Cardiac fibroblast (primary cell): Measurements from ENCODE around the gene PCDH9.

ENCODE experiments used
- DNase-seq, 2 donors: peaks; one replicate each; pipeline versions ENCODE4 v3.0.0 to v3.0.0-alpha.2; 2010; ENCODE audit warnings: low read depth in 2 of 2
- H3K4me3 ChIP-seq, 2 donors: replicated peaks in 1 of 2; 1 replicate in 1 of 2; 2 replicates in 1 of 2; pipeline ENCODE4 v1.5.1; 2011; ENCODE audit warnings: low read depth in 2 of 2, low read length in 2 of 2, mild to moderate bottlenecking in 2 of 2, moderate library complexity in 1 of 2
- CTCF ChIP-seq: IDR thresholded peaks from one replicate; pipeline ENCODE4 v1.5.1; 2011; ENCODE audit warnings: low read depth, mild to moderate bottlenecking, low read length, inconsistent platforms

PCDH9 gene

GRCh38 chr13:66520511-66521355 lies 709.4 kb downstream of the PCDH9 start:
- no peak for TF ChIP-seq CTCF
- peak in 1 of 2 donors; percentile 4 for DNase-seq

GRCh38 chr13:66519259-66519658 lies 710.9 kb downstream of the PCDH9 start:
- DNase-seq: no peak
- TF ChIP-seq CTCF: no peak
- no peak overlapping the region for H3K4me3 ChIP-seq

More at GRCh38 chr13:66520511-66521355, 709.4 kb downstream of the PCDH9 start:
- H3K4me3 ChIP-seq: no peak overlapping the region

- no peak overlapping the region for H3K4me3 ChIP-seq
- no peak for DNase-seq
- TF ChIP-seq CTCF: no peak
Measured at GRCh38 chr13:66518068-66518467, 712.1 kb downstream of the PCDH9 start.

GRCh38 chr13:66513728-66514127 lies 716.4 kb downstream of the PCDH9 start:
- TF ChIP-seq CTCF: no peak
- H3K4me3 ChIP-seq: no peak overlapping the region
- peak; percentile 46 to 76 for DNase-seq

- H3K4me3 ChIP-seq: no peak overlapping the region
- DNase-seq: no peak
- no peak for TF ChIP-seq CTCF
Measured at GRCh38 chr13:66509175-66509574, 721.0 kb downstream of the PCDH9 start.

GRCh38 chr13:66508153-66508909 lies 721.8 kb downstream of the PCDH9 start:
- no peak for TF ChIP-seq CTCF
- peak; percentile 19 to 49 for DNase-seq
- no peak overlapping the region for H3K4me3 ChIP-seq
